DND-41 (cell line): ENCODE measurements around the gene DNHD1.

Experiments used
- CTCF ChIP-seq: IDR thresholded peaks from 2 replicates; pipeline ENCODE4 v1.5.1; 2012; ENCODE audit warnings: borderline replicate concordance, low read length, moderate library complexity, mild to moderate bottlenecking; ENCODE audit not compliant: poor library complexity, severe bottlenecking; ENCODE audit errors: extremely low read depth
- EZH2 ChIP-seq: IDR thresholded peaks from 3 replicates; pipeline ENCODE4 v1.6.1; 2012; ENCODE audit warnings: borderline replicate concordance, low read depth, mild to moderate bottlenecking, moderate library complexity, low read length, inconsistent platforms; ENCODE audit not compliant: severe bottlenecking

DNA sequence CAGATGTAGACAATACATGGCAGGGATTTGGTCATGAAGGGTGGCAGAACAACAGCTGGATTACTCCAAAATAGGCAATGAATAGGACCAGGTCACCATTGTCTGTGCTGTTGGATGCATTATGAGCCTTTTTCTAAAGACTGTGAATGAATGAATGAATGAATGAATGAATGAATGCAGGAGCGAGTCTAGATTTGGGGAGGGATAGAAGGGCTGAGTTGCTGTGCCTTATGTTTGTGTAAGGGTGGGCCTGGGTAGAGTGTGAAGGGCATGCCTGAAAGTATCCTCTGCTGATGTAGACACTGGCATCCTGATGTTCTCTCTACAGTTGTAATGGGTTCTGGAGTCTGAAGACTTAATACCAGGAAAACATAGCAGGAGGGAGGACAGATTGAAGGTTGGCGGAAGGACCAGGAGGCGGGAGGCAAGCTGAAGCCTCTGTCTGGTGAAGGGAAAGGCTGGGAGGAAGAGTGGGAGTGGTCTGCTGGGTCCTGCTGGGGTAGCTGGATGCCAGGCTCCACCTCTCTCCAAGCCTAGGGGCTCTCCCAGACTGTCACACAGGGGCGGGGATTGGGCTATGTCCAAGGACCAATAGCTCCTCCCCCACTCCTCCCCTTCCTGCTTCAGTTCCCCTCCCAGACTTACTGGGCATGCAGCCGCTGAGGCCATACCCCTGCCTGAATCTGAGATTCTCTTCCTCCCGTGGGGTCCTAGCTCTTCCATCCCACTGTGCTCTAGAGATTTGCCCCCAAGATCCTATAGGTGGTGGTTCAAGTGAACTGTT is 28.2 kb upstream of the DNHD1 start:
- TF ChIP-seq CTCF (no peak), EZH2 (no peak)
